Mammary epithelial cell (primary cell): ENCODE data around the gene HS3ST4.

ENCODE experiments used
- EZH2 ChIP-seq: IDR thresholded peaks from 2 replicates; pipeline ENCODE4 v1.6.1; 2012; ENCODE audit warnings: low read length, inconsistent platforms, borderline replicate concordance
- TF ChIP-seq, protein P1 (sequence below), 2 donors: IDR thresholded peaks in 1 of 2; conservative IDR thresholded peaks in 1 of 2; 2 replicates each; pipeline ENCODE4 v1.5.1; 2011 to 2012; ENCODE audit warnings: inconsistent platforms in 2 of 2, low read length in 2 of 2, mild to moderate bottlenecking in 2 of 2, control low read depth in 1 of 2, low read depth in 1 of 2; ENCODE audit not compliant: insufficient read depth in 1 of 2; ENCODE audit errors: extremely low read depth in 1 of 2

DNA sequence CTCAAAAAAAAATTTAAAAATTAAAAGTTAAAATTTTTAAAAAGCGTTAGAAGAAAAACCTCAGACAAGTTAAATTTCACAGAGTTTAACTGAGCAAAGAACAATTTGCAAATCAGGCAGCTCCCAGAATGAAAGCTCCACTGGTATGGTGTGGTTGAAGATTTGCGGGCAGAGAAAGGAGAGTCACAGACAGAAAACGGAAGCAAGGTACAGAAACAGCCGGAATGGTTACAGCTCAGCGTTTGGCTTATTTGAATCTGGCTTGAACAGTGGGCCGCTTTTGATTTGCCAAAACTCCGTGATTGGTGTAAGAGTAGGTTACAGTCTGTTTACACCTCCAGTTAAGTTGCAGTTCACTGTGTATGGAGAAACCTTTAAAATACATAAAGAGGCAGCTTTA is 297.1 kb downstream of the HS3ST4 start:
- TF ChIP-seq, protein P1, sequence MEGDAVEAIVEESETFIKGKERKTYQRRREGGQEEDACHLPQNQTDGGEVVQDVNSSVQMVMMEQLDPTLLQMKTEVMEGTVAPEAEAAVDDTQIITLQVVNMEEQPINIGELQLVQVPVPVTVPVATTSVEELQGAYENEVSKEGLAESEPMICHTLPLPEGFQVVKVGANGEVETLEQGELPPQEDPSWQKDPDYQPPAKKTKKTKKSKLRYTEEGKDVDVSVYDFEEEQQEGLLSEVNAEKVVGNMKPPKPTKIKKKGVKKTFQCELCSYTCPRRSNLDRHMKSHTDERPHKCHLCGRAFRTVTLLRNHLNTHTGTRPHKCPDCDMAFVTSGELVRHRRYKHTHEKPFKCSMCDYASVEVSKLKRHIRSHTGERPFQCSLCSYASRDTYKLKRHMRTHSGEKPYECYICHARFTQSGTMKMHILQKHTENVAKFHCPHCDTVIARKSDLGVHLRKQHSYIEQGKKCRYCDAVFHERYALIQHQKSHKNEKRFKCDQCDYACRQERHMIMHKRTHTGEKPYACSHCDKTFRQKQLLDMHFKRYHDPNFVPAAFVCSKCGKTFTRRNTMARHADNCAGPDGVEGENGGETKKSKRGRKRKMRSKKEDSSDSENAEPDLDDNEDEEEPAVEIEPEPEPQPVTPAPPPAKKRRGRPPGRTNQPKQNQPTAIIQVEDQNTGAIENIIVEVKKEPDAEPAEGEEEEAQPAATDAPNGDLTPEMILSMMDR (conservative IDR thresholded peaks at IDR 0.05 in 1 of 2, IDR thresholded peaks at IDR 0.05 in 1 of 2; ENCODE audit: extremely low read depth in 1 of 2, insufficient read depth in 1 of 2, low read depth in 1 of 2, low read length in 2 of 2): no peak
- no peak for TF ChIP-seq EZH2
